ENCODE results near the gene CDX1.

Gene CDX1

GRCh38 chr5:150184990-150185912 is 18.7 kb downstream of the CDX1 start:
- DNase-seq: no peak

GRCh38 chr5:150186137-150186536 is 19.6 kb downstream of the CDX1 start:
- no peak for DNase-seq

GRCh38 chr5:150186897-150187296 is 20.3 kb downstream of the CDX1 start:
- no peak for DNase-seq

- DNase-seq: no peak
Observed at GRCh38 chr5:150188146-150188842, 21.7 kb downstream of the CDX1 start.

GRCh38 chr5:150189326-150189725 is 22.7 kb downstream of the CDX1 start:
- DNase-seq: no peak

GRCh38 chr5:150189728-150190502 is 23.3 kb downstream of the CDX1 start, which contains the start of gene SLC6A7:
Gene SLC6A7, plus strand, starts transcription at chr5:150190062. Its CDS starts 266 bp downstream, at chr5:150190328.
- DNase-seq: no peak

- DNase-seq: no peak
Observed at GRCh38 chr5:150190503-150190979, 24.0 kb downstream of the CDX1 start.

GRCh38 chr5:150190987-150191386 is 24.4 kb downstream of the CDX1 start:
- no peak for DNase-seq

- DNase-seq: no peak
Observed at GRCh38 chr5:150192462-150192861, 25.9 kb downstream of the CDX1 start.

GRCh38 chr5:150195736-150196485 is 29.3 kb downstream of the CDX1 start:
- no peak for DNase-seq

- DNase-seq: no peak
Observed at GRCh38 chr5:150196514-150196913, 29.9 kb downstream of the CDX1 start.

GRCh38 chr5:150196986-150197385 is 30.4 kb downstream of the CDX1 start:
- no peak for DNase-seq

- DNase-seq: no peak
Observed at GRCh38 chr5:150197476-150197875, 30.9 kb downstream of the CDX1 start.

GRCh38 chr5:150202501-150202900 is 35.9 kb downstream of the CDX1 start:
- DNase-seq: no peak

GRCh38 chr5:150203832-150204589 is 37.4 kb downstream of the CDX1 start:
- no peak for DNase-seq

- no peak for DNase-seq
Observed at GRCh38 chr5:150204590-150204960, 38.0 kb downstream of the CDX1 start.

GRCh38 chr5:150206098-150206778 is 39.7 kb downstream of the CDX1 start:
- no peak for DNase-seq

- DNase-seq: no peak
Observed at GRCh38 chr5:150206779-150207115, 40.2 kb downstream of the CDX1 start.

GRCh38 chr5:150208187-150209098 is 41.9 kb downstream of the CDX1 start:
- DNase-seq: peak; percentile 79

GRCh38 chr5:150209099-150209635 is 42.6 kb downstream of the CDX1 start:
- no peak for DNase-seq
